K562 (cell line): ENCODE data around the gene STON1. TPM values are rescaled to one million over a fixed set of nuclear protein-coding genes. Genes with fewer than 3 reads are reported as not detected.

Source experiments
- ATAC-seq: fragments of 200-7000 bp; cut with Tn5 transposase; 3 replicates; pipeline ENCODE4 v1.9.1; 2020; ENCODE audit warnings: moderate library complexity
- BruUV-seq: library from RNA; stranded (reverse); fragments of 400-500 nt; replicated peaks from 2 replicates; lab custom pipeline; 2021; lab: Mats Ljungman, UMichigan
- CTCF ChIA-PET: fragments of 300-600 bp; formaldehyde crosslinking; extraction: SDS; loops from one replicate; lab custom pipeline; 2021; ENCODE audit warnings: low intra/inter-chr PET ratio; lab: Yijun Ruan, JAX
- POLR2A ChIA-PET: fragments of 300-600, 350-650 bp; sonication (Branson Sonifier 250); formaldehyde crosslinking; extraction: SDS; loops from one replicate; lab custom pipeline; 2021; ENCODE audit warnings: antibody characterized with exemption, inconsistent platforms; lab: Yijun Ruan, JAX
- DNase-seq, 4 experiments: peaks; one replicate each; pipeline versions ENCODE4 v3.0.0 to v3.0.0-alpha.2; 2011 to 2018; ENCODE audit warnings: low spot score in 3 of 4, mixed read lengths in 3 of 4; ENCODE audit errors: extremely low read depth in 1 of 4
- FAIRE-seq: peaks from 2 replicates; lab custom pipeline; 2011; peaks lifted over from hg19 to GRCh38; lab: Jason Lieb, UNC
- H2AFZ ChIP-seq: 2 replicates; pipeline ENCODE4 v1.6.0; 2011; ENCODE audit warnings: low read depth, low read length, control low read depth, inconsistent platforms
- H3K27ac ChIP-seq: fragments of 200-600 bp; 3 replicates; pipeline ENCODE4 v1.8.0; 2011; ENCODE audit warnings: low read depth, mild to moderate bottlenecking, control low read depth, inconsistent platforms, low read length, moderate library complexity, mixed read lengths; ENCODE audit errors: extremely low read depth
- H3K27me3 ChIP-seq, 2 experiments: fragments of 300-600 bp in 1 of 2; 2 replicates in 1 of 2; 3 replicates in 1 of 2; pipeline versions ENCODE4 v1.6.0 to v1.8.0; 2011; ENCODE audit warnings: inconsistent platforms in 2 of 2, low read length in 2 of 2, mild to moderate bottlenecking in 1 of 2, mixed read lengths in 1 of 2, moderate library complexity in 1 of 2; ENCODE audit not compliant: control insufficient read depth in 2 of 2, insufficient read depth in 2 of 2
- H3K36me3 ChIP-seq: fragments of 300-600 bp; 3 replicates; pipeline ENCODE4 v1.8.0; 2011; ENCODE audit warnings: mild to moderate bottlenecking, low read length, inconsistent platforms; ENCODE audit not compliant: control insufficient read depth, insufficient read depth
- H3K4me1 ChIP-seq, 2 experiments: fragments of 200-600 bp in 1 of 2; replicated peaks in 1 of 2; 2 replicates in 1 of 2; 3 replicates in 1 of 2; pipeline versions ENCODE4 v1.5.1 to v1.8.0; 2011; ENCODE audit warnings: inconsistent platforms in 2 of 2, low read length in 2 of 2, mild to moderate bottlenecking in 1 of 2, mixed read lengths in 1 of 2, moderate library complexity in 1 of 2; ENCODE audit not compliant: control insufficient read depth in 2 of 2, insufficient read depth in 2 of 2
- H3K4me2 ChIP-seq: 2 replicates; pipeline ENCODE4 v1.6.1; 2011; ENCODE audit warnings: low read length, control low read depth, inconsistent platforms, mixed read lengths; ENCODE audit not compliant: insufficient read depth
- H3K4me3 ChIP-seq: fragments of 200-600 bp; sonication (generic), shearing (Covaris generic); 2 replicates; pipeline ENCODE4 v1.5.1; 2016; ENCODE audit warnings: control low read depth, inconsistent platforms
- H3K79me2 ChIP-seq: fragments of 200-600 bp; 3 replicates; pipeline ENCODE4 v1.8.0; 2011; ENCODE audit warnings: low read length, inconsistent platforms; ENCODE audit not compliant: control insufficient read depth, insufficient read depth
- H3K9ac ChIP-seq, 2 experiments: 2 replicates each; pipeline versions ENCODE4 v1.6.0 to v1.6.1; 2011; ENCODE audit warnings: low read depth in 2 of 2, low read length in 2 of 2, control low read depth in 1 of 2, inconsistent platforms in 1 of 2, mild to moderate bottlenecking in 1 of 2, mixed read lengths in 1 of 2; ENCODE audit not compliant: insufficient read depth in 1 of 2
- H3K9me1 ChIP-seq: one replicate; pipeline ENCODE4 v1.6.0; 2011; ENCODE audit warnings: inconsistent platforms, mild to moderate bottlenecking, low read length, moderate library complexity; ENCODE audit not compliant: control insufficient read depth, insufficient read depth
- H3K9me3 ChIP-seq: replicated peaks from 2 replicates; pipeline ENCODE4 v1.5.1; 2011; ENCODE audit warnings: low read depth, low read length, inconsistent platforms; ENCODE audit not compliant: control insufficient read depth, insufficient read depth
- H4K20me1 ChIP-seq: replicated peaks from 2 replicates; pipeline ENCODE4 v1.6.1; 2011; ENCODE audit warnings: low read length, inconsistent platforms, mixed read lengths; ENCODE audit not compliant: control insufficient read depth, insufficient read depth
- BCLAF1 ChIP-seq, 2 experiments: fragments of 450-650 bp in 1 of 2; IDR thresholded peaks; 2 replicates each; pipeline ENCODE4 v1.6.1; 2011 to 2017; ENCODE audit warnings: low read depth in 2 of 2, antibody characterized with exemption in 1 of 2, borderline replicate concordance in 1 of 2, low read length in 1 of 2, mild to moderate bottlenecking in 1 of 2, mixed read lengths in 1 of 2; ENCODE audit not compliant: control insufficient read depth in 1 of 2
- EP300 ChIP-seq: IDR thresholded peaks from 2 replicates; pipeline ENCODE4 v1.6.1; 2012; ENCODE audit warnings: low read length, improper control_type of control experiment
- HOMEZ ChIP-seq: fragments of 250-450 bp; sonication (Bioruptor Pico); IDR thresholded peaks from 2 replicates; pipeline ENCODE4 v1.4.0; 2020; ENCODE audit warnings: mild to moderate bottlenecking, moderate library complexity
- LARP7 ChIP-seq: fragments of 450-650 bp; IDR thresholded peaks from 2 replicates; pipeline ENCODE4 v1.6.1; 2016
- WGBS: fragments of 100-300 bp; shearing (Covaris generic); methylation state at CpG from one replicate; pipeline ENCODE4 v1.1.6; 2016; ENCODE audit warnings: low coverage, mixed read lengths; ENCODE audit not compliant: insufficient coverage; ENCODE audit errors: missing lambda C conversion rate; 5-methylcytosine and 5-hydroxymethylcytosine counted together
- in situ Hi-C: fragments of 300-500 bp; cut with MboI; formaldehyde crosslinking; loops from 4 replicates; pipeline ENCODE4 v1.15.0; 2018; ENCODE audit warnings: inconsistent platforms, mixed read lengths
- intact Hi-C: fragments of 100-400 bp; cut with micrococcal nuclease; formaldehyde crosslinking; loops from 2 replicates; pipeline ENCODE4 v1.14.2; 2022
- polyA plus RNA-seq, 8 experiments: library from polyadenylated mRNA; depleted of rRNA in 4 of 8; stranded (reverse) in 5 of 8; unstranded in 3 of 8; fragments of >200 nt; fragmentation: Nextera tagmentation in 2 of 8; fragmentation: Illumina TruSeq in 1 of 8; extraction: Ambion mirVana in 2 of 8; extraction: Trizol in 1 of 8; gene quantifications; 2 replicates each; pipeline versions ENCODE4 v1.2.1 to v1.2.3, GENCODE V29; 2011 to 2014; ENCODE audit warnings: inconsistent platforms in 1 of 8, missing spikeins in 1 of 8
- total RNA-seq, 7 experiments: library from RNA; depleted of rRNA in 6 of 7; stranded (reverse); fragments of >200 nt in 6 of 7; fragmentation: Illumina TruSeq in 2 of 7; extraction: Trizol in 2 of 7; gene quantifications; 2 replicates each; pipeline versions ENCODE4 v1.2.1 to v1.2.3, GENCODE V29; 2011 to 2021; ENCODE audit warnings: low replicate concordance in 1 of 7

The STON1 gene
- total and polyA plus RNA-seq, 9 of the 15 experiments (the other 6 are each of a cell fraction or from before 2014, with no cell fraction given): 0.07 to 1.2 (median 0.55) TPM

- Histone ChIP-seq H4K20me1 (no peaks in the 10 kb centered on the region), H2AFZ (no peak overlapping the region), H3K9me3 (no peaks in the 10 kb centered on the region), H3K79me2 (no peaks in the 10 kb centered on the region), H3K27me3 (no peaks in the 10 kb centered on the region), H3K4me1 (peaks cover 3 to 12% of the 10 kb centered on the region in 2 experiments; a peak in 3 of 5 replicates), H3K9ac (no peak overlapping the region), H3K4me3 (no peak overlapping the region), H3K4me2 (no peak overlapping the region), H3K36me3 (no peaks in the 10 kb centered on the region), H3K9me1 (no peaks in the 10 kb centered on the region), H3K27ac (no peak overlapping the region)
- TF ChIP-seq LARP7: no peak
- no peak for TF ChIP-seq BCLAF1 (IDR thresholded peaks at IDR 0.05; ENCODE audit: borderline replicate concordance in 1 of 2, control insufficient read depth in 1 of 2, low read depth in 2 of 2, low read length in 1 of 2)
- TF ChIP-seq EP300: no peak
- no peak for TF ChIP-seq HOMEZ (CRISPR knock-in tag)
- no peak for FAIRE-seq
- ATAC-seq: no peak
- ChIA-PET POLR2A (no interaction called here), CTCF (no interaction called here)
- DNase-seq: no peak
- in situ Hi-C loops: no loop called here
- intact Hi-C loops: loop anchor here (5.0 kb wide), 1 partner anchor 61 kb away; no protein-coding TSS in a partner anchor
- BruUV-seq: no TSS peak
- 84% methylated on average over 4 of the region's 5 CpGs for WGBS
Observed at GRCh38 chr2:48532824-48533223, 2.9 kb downstream of the STON1 start.
